GM12878 (cell line): Measurements from ENCODE around the gene IL4I1. TPM values are rescaled to one million over a fixed set of nuclear protein-coding genes. Genes with fewer than 3 reads are reported as not detected.

Experiments used
- ASH2L ChIP-seq: fragments of 300-600, 200-600 bp; sonication (generic); IDR thresholded peaks from 2 replicates; pipeline ENCODE4 v1.6.1; 2017; ENCODE audit warnings: low read depth, mild to moderate bottlenecking, borderline replicate concordance
- ELK1 ChIP-seq: IDR thresholded peaks from 2 replicates; pipeline ENCODE4 v1.6.1; 2012; ENCODE audit warnings: low read depth, low read length, improper control_type of control experiment
- FOXM1 ChIP-seq: IDR thresholded peaks from 2 replicates; pipeline ENCODE4 v1.6.1; 2012; ENCODE audit warnings: low read depth, mild to moderate bottlenecking, inconsistent platforms, low read length, moderate library complexity
- NR2C1 ChIP-seq: fragments of 450-650 bp; IDR thresholded peaks from 2 replicates; pipeline ENCODE4 v1.6.1; 2017; ENCODE audit warnings: antibody characterized with exemption, mild to moderate bottlenecking, moderate library complexity
- NR2C2 ChIP-seq: IDR thresholded peaks from 2 replicates; pipeline ENCODE4 v1.6.1; 2011; ENCODE audit warnings: borderline replicate concordance, low read depth; ENCODE audit not compliant: control insufficient read depth, insufficient read length
- RAD21 ChIP-seq: IDR thresholded peaks from 2 replicates; pipeline ENCODE4 v1.6.1; 2011; ENCODE audit warnings: mild to moderate bottlenecking, low read depth, low read length, moderate library complexity; ENCODE audit not compliant: insufficient read depth
- SMARCA5 ChIP-seq: fragments of 450-650 bp; IDR thresholded peaks from 2 replicates; pipeline ENCODE4 v1.6.1; 2017; ENCODE audit warnings: mild to moderate bottlenecking
- TBL1XR1 ChIP-seq: IDR thresholded peaks from 2 replicates; pipeline ENCODE4 v1.6.1; 2012; ENCODE audit warnings: low read depth, low read length, improper control_type of control experiment
- ZNF592 ChIP-seq: fragments of 450-650 bp; IDR thresholded peaks from 2 replicates; pipeline ENCODE4 v1.6.1; 2017; ENCODE audit warnings: mild to moderate bottlenecking, moderate library complexity
- polyA plus RNA-seq, 11 experiments: library from polyadenylated mRNA; depleted of rRNA in 4 of 11; unstranded in 6 of 11; stranded (reverse) in 5 of 11; fragments of >200 nt; fragmentation: Nextera tagmentation in 4 of 11; fragmentation: Illumina TruSeq in 1 of 11; extraction: Ambion mirVana in 4 of 11; extraction: Trizol in 1 of 11; gene quantifications; 1 replicate in 1 of 11; 2 replicates in 10 of 11; pipeline versions ENCODE4 v1.2.1 to v1.2.3, GENCODE V29; 2011 to 2016; ENCODE audit warnings: inconsistent platforms in 2 of 11, missing spikeins in 2 of 11, low read depth in 1 of 11
- total RNA-seq, 4 experiments: library from RNA; depleted of rRNA in 3 of 4; stranded (reverse); fragments of >200 nt in 3 of 4; fragmentation: Illumina TruSeq in 1 of 4; extraction: Trizol in 1 of 4; gene quantifications; 2 replicates each; pipeline versions ENCODE4 v1.2.1 to v1.2.3, GENCODE V29; 2013 to 2021
- TF ChIP-seq, protein P1 (sequence below): fragments of 450-650 bp; formaldehyde crosslinking; IDR thresholded peaks from 2 replicates; pipeline ENCODE4 v1.4.0; 2020; ENCODE audit warnings: mild to moderate bottlenecking, moderate library complexity

The IL4I1 gene
- total and polyA plus RNA-seq, 10 of the 15 experiments (the other 5 are each of a cell fraction or from before 2014, with no cell fraction given) = 0.62 to 83.8 (median 42.8) TPM

- no peak for TF ChIP-seq ELK1
- TF ChIP-seq SMARCA5 = no peak
- no peak for TF ChIP-seq NR2C1
- no peak for TF ChIP-seq NR2C2
- TF ChIP-seq ASH2L = no peak
- no peak for TF ChIP-seq FOXM1
- no peak for TF ChIP-seq ZNF592
- no peak for TF ChIP-seq RAD21
- TF ChIP-seq, protein P1, sequence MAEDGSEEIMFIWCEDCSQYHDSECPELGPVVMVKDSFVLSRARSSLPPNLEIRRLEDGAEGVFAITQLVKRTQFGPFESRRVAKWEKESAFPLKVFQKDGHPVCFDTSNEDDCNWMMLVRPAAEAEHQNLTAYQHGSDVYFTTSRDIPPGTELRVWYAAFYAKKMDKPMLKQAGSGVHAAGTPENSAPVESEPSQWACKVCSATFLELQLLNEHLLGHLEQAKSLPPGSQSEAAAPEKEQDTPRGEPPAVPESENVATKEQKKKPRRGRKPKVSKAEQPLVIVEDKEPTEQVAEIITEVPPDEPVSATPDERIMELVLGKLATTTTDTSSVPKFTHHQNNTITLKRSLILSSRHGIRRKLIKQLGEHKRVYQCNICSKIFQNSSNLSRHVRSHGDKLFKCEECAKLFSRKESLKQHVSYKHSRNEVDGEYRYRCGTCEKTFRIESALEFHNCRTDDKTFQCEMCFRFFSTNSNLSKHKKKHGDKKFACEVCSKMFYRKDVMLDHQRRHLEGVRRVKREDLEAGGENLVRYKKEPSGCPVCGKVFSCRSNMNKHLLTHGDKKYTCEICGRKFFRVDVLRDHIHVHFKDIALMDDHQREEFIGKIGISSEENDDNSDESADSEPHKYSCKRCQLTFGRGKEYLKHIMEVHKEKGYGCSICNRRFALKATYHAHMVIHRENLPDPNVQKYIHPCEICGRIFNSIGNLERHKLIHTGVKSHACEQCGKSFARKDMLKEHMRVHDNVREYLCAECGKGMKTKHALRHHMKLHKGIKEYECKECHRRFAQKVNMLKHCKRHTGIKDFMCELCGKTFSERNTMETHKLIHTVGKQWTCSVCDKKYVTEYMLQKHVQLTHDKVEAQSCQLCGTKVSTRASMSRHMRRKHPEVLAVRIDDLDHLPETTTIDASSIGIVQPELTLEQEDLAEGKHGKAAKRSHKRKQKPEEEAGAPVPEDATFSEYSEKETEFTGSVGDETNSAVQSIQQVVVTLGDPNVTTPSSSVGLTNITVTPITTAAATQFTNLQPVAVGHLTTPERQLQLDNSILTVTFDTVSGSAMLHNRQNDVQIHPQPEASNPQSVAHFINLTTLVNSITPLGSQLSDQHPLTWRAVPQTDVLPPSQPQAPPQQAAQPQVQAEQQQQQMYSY = no peak
- TF ChIP-seq TBL1XR1 = no peak
- TF ChIP-seq, all 136 proteins: peak for 17
Observed at GRCh38 chr19:49895566-49896297, 955 bp downstream of the IL4I1 start (continued).
